ENCODE results near the gene PCDH9.

DNA sequence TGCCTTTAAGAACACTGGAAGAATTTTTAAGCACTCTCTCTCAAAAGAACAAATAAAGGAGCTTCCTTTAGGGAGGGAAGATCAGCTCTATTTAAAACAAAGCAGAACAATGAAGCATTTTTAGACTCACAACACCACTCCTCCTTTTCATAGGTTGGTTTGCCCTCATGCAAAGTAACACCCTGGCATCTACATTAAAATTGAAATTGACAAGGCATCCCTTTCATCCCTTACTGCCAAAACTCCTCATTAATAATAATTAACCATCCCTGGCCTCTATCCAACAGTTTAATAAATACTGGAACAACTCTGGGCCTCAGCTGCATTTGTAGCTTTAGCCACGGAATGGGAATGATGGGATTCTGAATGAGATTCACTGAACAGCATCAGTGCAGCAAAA, 929.1 kb downstream of the PCDH9 start:
- TF ChIP-seq, protein P1, sequence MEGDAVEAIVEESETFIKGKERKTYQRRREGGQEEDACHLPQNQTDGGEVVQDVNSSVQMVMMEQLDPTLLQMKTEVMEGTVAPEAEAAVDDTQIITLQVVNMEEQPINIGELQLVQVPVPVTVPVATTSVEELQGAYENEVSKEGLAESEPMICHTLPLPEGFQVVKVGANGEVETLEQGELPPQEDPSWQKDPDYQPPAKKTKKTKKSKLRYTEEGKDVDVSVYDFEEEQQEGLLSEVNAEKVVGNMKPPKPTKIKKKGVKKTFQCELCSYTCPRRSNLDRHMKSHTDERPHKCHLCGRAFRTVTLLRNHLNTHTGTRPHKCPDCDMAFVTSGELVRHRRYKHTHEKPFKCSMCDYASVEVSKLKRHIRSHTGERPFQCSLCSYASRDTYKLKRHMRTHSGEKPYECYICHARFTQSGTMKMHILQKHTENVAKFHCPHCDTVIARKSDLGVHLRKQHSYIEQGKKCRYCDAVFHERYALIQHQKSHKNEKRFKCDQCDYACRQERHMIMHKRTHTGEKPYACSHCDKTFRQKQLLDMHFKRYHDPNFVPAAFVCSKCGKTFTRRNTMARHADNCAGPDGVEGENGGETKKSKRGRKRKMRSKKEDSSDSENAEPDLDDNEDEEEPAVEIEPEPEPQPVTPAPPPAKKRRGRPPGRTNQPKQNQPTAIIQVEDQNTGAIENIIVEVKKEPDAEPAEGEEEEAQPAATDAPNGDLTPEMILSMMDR (IDR thresholded peaks at IDR 0.05 in 2 of 3, conservative IDR thresholded peaks at IDR 0.05 in 1 of 3; ENCODE audit: control insufficient read depth in 2 of 3, extremely low read depth in 1 of 3, insufficient read depth in 1 of 3, low read depth in 3 of 3, low read length in 3 of 3): no peak
- TF ChIP-seq POLR2A (IDR thresholded peaks at IDR 0.05; ENCODE audit: low read depth, low read length): no peak
- no peak for TF ChIP-seq SP1 (IDR thresholded peaks at IDR 0.05; ENCODE audit: low read depth, low read length)
- no peak for TF ChIP-seq TCF12 (IDR thresholded peaks at IDR 0.05; ENCODE audit: low read depth, low read length)
- TF ChIP-seq ZNF24 (IDR thresholded peaks at IDR 0.05): no peak
- no peak for TF ChIP-seq TBL1XR1 (IDR thresholded peaks at IDR 0.05; ENCODE audit: low read depth, low read length)
- TF ChIP-seq FOXK2 (IDR thresholded peaks at IDR 0.05): no peak
- TF ChIP-seq CBX5 (IDR thresholded peaks at IDR 0.05; ENCODE audit: low read depth): no peak
